Measurements from ENCODE around the gene IL10RA.
"Not testable (repeated sequence)": the region's sequence is repeated elsewhere in the genome, so short reads cannot be mapped to it uniquely, and the experiment has no call there.

GRCh38 chr11:117978291-117978910 is 7.8 kb upstream of the IL10RA start:
- not testable (repeated sequence) for TF ChIP-seq CTCF, POLR2A (IDR thresholded peaks at IDR 0.05)

Measured in adrenal gland (tissue), 5 donors.